Glutamatergic neuron (in vitro differentiated cells): Measurements from ENCODE around the gene DPYSL3. TPM values are rescaled to one million over a fixed set of nuclear protein-coding genes. Genes with fewer than 3 reads are reported as not detected.

Experiments used
- DNase-seq: peaks from one replicate; pipeline ENCODE4 v3.0.0; 2022
- H3K27ac Mint-ChIP-seq: one replicate; pipeline ENCODE4 v1.8.0; 2020; ENCODE audit warnings: mild to moderate bottlenecking, mixed read lengths, inconsistent platforms; ENCODE audit not compliant: unreplicated experiment
- H3K27me3 Mint-ChIP-seq: one replicate; pipeline ENCODE4 v1.8.0; 2020; ENCODE audit warnings: mild to moderate bottlenecking, moderate library complexity, mixed read lengths, inconsistent platforms; ENCODE audit not compliant: unreplicated experiment
- H3K36me3 Mint-ChIP-seq: one replicate; pipeline ENCODE4 v1.8.0; 2020; ENCODE audit warnings: mild to moderate bottlenecking, mixed read lengths, inconsistent platforms; ENCODE audit not compliant: unreplicated experiment
- H3K4me1 Mint-ChIP-seq: one replicate; pipeline ENCODE4 v1.8.0; 2020; ENCODE audit warnings: mild to moderate bottlenecking, low read depth, mixed read lengths, inconsistent platforms; ENCODE audit not compliant: unreplicated experiment
- H3K4me3 Mint-ChIP-seq: one replicate; pipeline ENCODE4 v1.8.0; 2020; ENCODE audit warnings: mild to moderate bottlenecking, mixed read lengths, inconsistent platforms; ENCODE audit not compliant: unreplicated experiment
- H3K9me3 Mint-ChIP-seq: one replicate; pipeline ENCODE4 v1.8.0; 2020; ENCODE audit warnings: mild to moderate bottlenecking, moderate library complexity, mixed read lengths, inconsistent platforms; ENCODE audit not compliant: unreplicated experiment
- CTCF ChIP-seq: fragments of 200-600 bp; sonication (generic); IDR thresholded peaks from one replicate; pipeline ENCODE4 v1.5.0; 2021; ENCODE audit not compliant: partially characterized antibody, unreplicated experiment
- total RNA-seq: library from RNA; stranded (reverse); fragmentation: NEBNext Ultra II Directional; extraction: Animal tissue kit (Norgen Biotek cat#: 25700); gene quantifications from one replicate; pipeline ENCODE4 v1.2.1, GENCODE V29; 2021; ENCODE audit not compliant: unreplicated experiment

DPYSL3 gene
- total RNA-seq, 1 donor from 2014 or later, result 571 TPM

GRCh38 chr5:147448766-147449165 is 61.1 kb downstream of the DPYSL3 start:
- Mint-ChIP-seq H3K9me3 (peaks cover 20% of the 10 kb centered on the region), H3K36me3 (no peaks in the 10 kb centered on the region), H3K4me3 (peak overlapping the region; percentile 100), H3K4me1 (peaks cover 32% of the 10 kb centered on the region), H3K27me3 (peaks cover 20% of the 10 kb centered on the region), H3K27ac (no peak overlapping the region)
- TF ChIP-seq CTCF, result no peak
- no peak for DNase-seq

GRCh38 chr5:147446523-147446922 is 63.3 kb downstream of the DPYSL3 start:
- no peak overlapping the region for H3K27ac Mint-ChIP-seq
- no peak for DNase-seq
- H3K4me1 Mint-ChIP-seq, result peaks cover 40% of the 10 kb centered on the region
- peaks cover 6% of the 10 kb centered on the region for H3K27me3 Mint-ChIP-seq
- no peak for TF ChIP-seq CTCF
- peaks cover 6% of the 10 kb centered on the region for H3K9me3 Mint-ChIP-seq
- H3K36me3 Mint-ChIP-seq, result peaks cover 4% of the 10 kb centered on the region
- H3K4me3 Mint-ChIP-seq, result no peak overlapping the region

- TF ChIP-seq CTCF, result no peak
- H3K36me3 Mint-ChIP-seq, result peaks cover 4% of the 10 kb centered on the region
- H3K27me3 Mint-ChIP-seq, result peaks cover 3% of the 10 kb centered on the region
- no peak overlapping the region for H3K4me3 Mint-ChIP-seq
- peaks cover 3% of the 10 kb centered on the region for H3K9me3 Mint-ChIP-seq
- peaks cover 46% of the 10 kb centered on the region for H3K4me1 Mint-ChIP-seq
- H3K27ac Mint-ChIP-seq, result no peak overlapping the region
- no peak for DNase-seq
These were observed 64.0 kb downstream of the DPYSL3 start for GRCh38 chr5:147445917-147446316.

GRCh38 chr5:147445090-147445489 is 64.8 kb downstream of the DPYSL3 start:
- H3K4me1 Mint-ChIP-seq, result peaks cover 43% of the 10 kb centered on the region
- peaks cover 3% of the 10 kb centered on the region for H3K27me3 Mint-ChIP-seq
- no peak for DNase-seq
- TF ChIP-seq CTCF, result no peak
- no peak overlapping the region for H3K4me3 Mint-ChIP-seq
- H3K36me3 Mint-ChIP-seq, result peaks cover 4% of the 10 kb centered on the region
- no peak overlapping the region for H3K27ac Mint-ChIP-seq
- H3K9me3 Mint-ChIP-seq, result no peaks in the 10 kb centered on the region

- peaks cover 3% of the 10 kb centered on the region for H3K27me3 Mint-ChIP-seq
- peaks cover 9% of the 10 kb centered on the region for H3K36me3 Mint-ChIP-seq
- H3K4me3 Mint-ChIP-seq, result peak overlapping the region; percentile 36
- peaks cover 46% of the 10 kb centered on the region for H3K4me1 Mint-ChIP-seq
- TF ChIP-seq CTCF, result no peak
- H3K27ac Mint-ChIP-seq, result peak overlapping the region; percentile 24
- DNase-seq, result no peak
- H3K9me3 Mint-ChIP-seq, result peaks cover 2% of the 10 kb centered on the region
These were observed 67.6 kb downstream of the DPYSL3 start for GRCh38 chr5:147442224-147442623.
